ENCODE results near the gene EHHADH. TPM values are rescaled to one million over a fixed set of nuclear protein-coding genes. Genes with fewer than 3 reads are reported as not detected.
"Not testable (repeated sequence)": the region's sequence is repeated elsewhere in the genome, so short reads cannot be mapped to it uniquely, and the experiment has no call there.

EHHADH gene
- polyA plus RNA-seq (2011; rRNA removed) (6.7 and 7.7 TPM in 2 replicates), polyA plus RNA-seq (2017; fragmentation: RNase III; extraction: RNeasy Plus Mini Kit Qiagen cat#74134 plus additional on column Dnase treatment) (5.4 to 7.1 TPM (median 5.7 TPM) in 3 replicates), polyA minus RNA-seq (2011; rRNA and poly(A)+ RNA removed) (7.8 and 8.0 TPM in 2 replicates)
- 1.4 and 2.7 TPM in 2 replicates for polyA plus RNA-seq (2012; cell fraction: cytosol; rRNA removed)
- 1.2 and 3.8 TPM in 2 replicates for polyA plus RNA-seq (2012; cell fraction: nucleus; rRNA removed)

DNA sequence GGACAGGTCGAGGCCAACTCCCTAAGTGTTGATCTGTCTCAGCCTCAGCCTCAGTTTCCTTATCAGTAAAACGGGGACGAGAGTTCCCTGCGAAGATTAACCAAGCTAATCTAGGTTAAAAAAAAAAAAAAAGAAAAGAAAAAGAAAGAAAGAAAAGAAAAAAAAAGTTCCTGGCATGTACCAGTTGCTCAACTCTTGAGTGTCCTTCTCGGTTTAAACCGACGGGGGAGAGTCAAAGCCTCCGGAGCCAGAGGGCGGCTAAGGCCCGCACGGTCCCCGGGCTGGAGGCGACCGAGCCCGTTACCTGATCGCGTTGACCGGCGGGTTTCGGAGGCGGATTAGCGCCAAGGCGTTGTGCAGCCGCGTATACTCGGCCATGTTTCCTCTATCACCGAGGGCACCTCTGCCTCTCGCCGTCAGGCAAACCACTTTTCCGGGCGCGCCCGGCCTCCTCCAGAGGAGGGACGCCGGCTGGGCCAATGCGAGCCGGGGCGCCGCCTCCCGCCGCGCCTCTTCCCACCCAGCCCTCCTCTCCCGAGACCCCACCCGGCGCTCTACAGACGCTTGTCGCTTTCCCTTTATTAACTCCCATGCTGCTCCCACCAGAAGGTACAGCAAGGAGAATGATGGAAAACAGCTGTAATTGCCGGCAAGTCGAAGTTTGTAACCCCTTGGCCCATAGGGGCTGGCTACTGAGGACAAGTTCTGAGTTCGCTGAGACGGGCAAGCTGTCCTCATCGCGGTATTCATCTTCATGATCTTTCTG lies at the start of gene EHHADH:
TSS of gene EHHADH (minus strand) at position 405 of the 766 bp plus-strand sequence. CDS start at position 378, 27 bp downstream.
- ChIA-PET CTCF (no interaction called here), POLR2A (interaction anchor here (1.3 kb wide), 1 partner anchor 333 kb away, joined by 3 read pairs; the partner anchor contains the start of gene SENP2)
- H3K27ac ChIP-seq = peak within 1 kb of the TSS; percentile 74 to 96
- peak; percentile 100 for ATAC-seq
- H3K4me1 ChIP-seq = peaks cover 5% of the 10 kb centered on the region; the same call in 1 of the 3 replicates
- peak; percentile 61 to 64 for DNase-seq (ENCODE audit: low read depth in 1 of 2, low spot score in 1 of 2)
- TF ChIP-seq HES2 (IDR thresholded peaks at IDR 0.05) = no peak
- TF ChIP-seq, protein P1, sequence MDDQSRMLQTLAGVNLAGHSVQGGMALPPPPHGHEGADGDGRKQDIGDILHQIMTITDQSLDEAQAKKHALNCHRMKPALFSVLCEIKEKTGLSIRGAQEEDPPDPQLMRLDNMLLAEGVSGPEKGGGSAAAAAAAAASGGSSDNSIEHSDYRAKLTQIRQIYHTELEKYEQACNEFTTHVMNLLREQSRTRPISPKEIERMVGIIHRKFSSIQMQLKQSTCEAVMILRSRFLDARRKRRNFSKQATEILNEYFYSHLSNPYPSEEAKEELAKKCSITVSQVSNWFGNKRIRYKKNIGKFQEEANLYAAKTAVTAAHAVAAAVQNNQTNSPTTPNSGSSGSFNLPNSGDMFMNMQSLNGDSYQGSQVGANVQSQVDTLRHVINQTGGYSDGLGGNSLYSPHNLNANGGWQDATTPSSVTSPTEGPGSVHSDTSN (IDR thresholded peaks at IDR 0.05) = no peak
- peak; percentile 73 for TF ChIP-seq PHF8 (IDR thresholded peaks at IDR 0.05; ENCODE audit: borderline replicate concordance, low read depth)
- no peak for TF ChIP-seq ZNF302 (CRISPR knock-in tag; IDR thresholded peaks at IDR 0.05)
- TF ChIP-seq EP300 (IDR thresholded peaks at IDR 0.05) = no peak
- peak; percentile 64; the same call in 2 of the 3 replicates for TF ChIP-seq BCL3 (IDR thresholded peaks at IDR 0.05)
- TF ChIP-seq RNF2 (IDR thresholded peaks at IDR 0.05; ENCODE audit: borderline replicate concordance, low read depth) = no peak
- no peak for TF ChIP-seq ELK1 (IDR thresholded peaks at IDR 0.05; ENCODE audit: low read depth, low read length)
- peak; percentile 78 for TF ChIP-seq POLR2A (IDR thresholded peaks at IDR 0.05; ENCODE audit: low read length)
- TF ChIP-seq CBX8 (IDR thresholded peaks at IDR 0.05) = no peak
- TF ChIP-seq, protein P2, sequence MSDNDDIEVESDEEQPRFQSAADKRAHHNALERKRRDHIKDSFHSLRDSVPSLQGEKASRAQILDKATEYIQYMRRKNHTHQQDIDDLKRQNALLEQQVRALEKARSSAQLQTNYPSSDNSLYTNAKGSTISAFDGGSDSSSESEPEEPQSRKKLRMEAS (IDR thresholded peaks at IDR 0.05) = peak; percentile 54
- no peak for TF ChIP-seq E2F6 (IDR thresholded peaks at IDR 0.05; ENCODE audit: borderline replicate concordance, low read depth)
- TF ChIP-seq JUNB (IDR thresholded peaks at IDR 0.05) = no peak
- TF ChIP-seq, protein P3, sequence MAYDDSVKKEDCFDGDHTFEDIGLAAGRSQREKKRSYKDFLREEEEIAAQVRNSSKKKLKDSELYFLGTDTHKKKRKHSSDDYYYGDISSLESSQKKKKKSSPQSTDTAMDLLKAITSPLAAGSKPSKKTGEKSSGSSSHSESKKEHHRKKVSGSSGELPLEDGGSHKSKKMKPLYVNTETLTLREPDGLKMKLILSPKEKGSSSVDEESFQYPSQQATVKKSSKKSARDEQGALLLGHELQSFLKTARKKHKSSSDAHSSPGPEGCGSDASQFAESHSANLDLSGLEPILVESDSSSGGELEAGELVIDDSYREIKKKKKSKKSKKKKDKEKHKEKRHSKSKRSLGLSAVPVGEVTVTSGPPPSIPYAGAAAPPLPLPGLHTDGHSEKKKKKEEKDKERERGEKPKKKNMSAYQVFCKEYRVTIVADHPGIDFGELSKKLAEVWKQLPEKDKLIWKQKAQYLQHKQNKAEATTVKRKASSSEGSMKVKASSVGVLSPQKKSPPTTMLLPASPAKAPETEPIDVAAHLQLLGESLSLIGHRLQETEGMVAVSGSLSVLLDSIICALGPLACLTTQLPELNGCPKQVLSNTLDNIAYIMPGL (CRISPR knock-in tag; IDR thresholded peaks at IDR 0.05; ENCODE audit: borderline replicate concordance) = no peak
- TF ChIP-seq BHLHE40 (IDR thresholded peaks at IDR 0.05; ENCODE audit: low read depth, low read length) = no peak
- TF ChIP-seq JUN (IDR thresholded peaks at IDR 0.05) = peak in 1 of 2 experiments; percentile 61; a peak in 2 of 5 replicates
- 0 out of 2 replicates have a peak, but pooled peaks have one; percentile 20 for TF ChIP-seq KDM5A (IDR thresholded peaks at IDR 0.05)
- TF ChIP-seq ATOH8 (CRISPR knock-in tag; IDR thresholded peaks at IDR 0.05; ENCODE audit: low read depth) = no peak
- TF ChIP-seq, protein P4, sequence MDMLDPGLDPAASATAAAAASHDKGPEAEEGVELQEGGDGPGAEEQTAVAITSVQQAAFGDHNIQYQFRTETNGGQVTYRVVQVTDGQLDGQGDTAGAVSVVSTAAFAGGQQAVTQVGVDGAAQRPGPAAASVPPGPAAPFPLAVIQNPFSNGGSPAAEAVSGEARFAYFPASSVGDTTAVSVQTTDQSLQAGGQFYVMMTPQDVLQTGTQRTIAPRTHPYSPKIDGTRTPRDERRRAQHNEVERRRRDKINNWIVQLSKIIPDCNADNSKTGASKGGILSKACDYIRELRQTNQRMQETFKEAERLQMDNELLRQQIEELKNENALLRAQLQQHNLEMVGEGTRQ (IDR thresholded peaks at IDR 0.05) = no peak
- peak within 1 kb of the TSS; percentile 60 for H3K4me3 ChIP-seq
- 2% methylated on average over 30 of the region's 53 CpGs for WGBS (ENCODE audit: missing lambda C conversion rate)
- no peak for FAIRE-seq
- H3K9me3 ChIP-seq = no peaks in the 10 kb centered on the region
- peak within 1 kb of the TSS; percentile 62 for H3K4me2 ChIP-seq

DNA sequence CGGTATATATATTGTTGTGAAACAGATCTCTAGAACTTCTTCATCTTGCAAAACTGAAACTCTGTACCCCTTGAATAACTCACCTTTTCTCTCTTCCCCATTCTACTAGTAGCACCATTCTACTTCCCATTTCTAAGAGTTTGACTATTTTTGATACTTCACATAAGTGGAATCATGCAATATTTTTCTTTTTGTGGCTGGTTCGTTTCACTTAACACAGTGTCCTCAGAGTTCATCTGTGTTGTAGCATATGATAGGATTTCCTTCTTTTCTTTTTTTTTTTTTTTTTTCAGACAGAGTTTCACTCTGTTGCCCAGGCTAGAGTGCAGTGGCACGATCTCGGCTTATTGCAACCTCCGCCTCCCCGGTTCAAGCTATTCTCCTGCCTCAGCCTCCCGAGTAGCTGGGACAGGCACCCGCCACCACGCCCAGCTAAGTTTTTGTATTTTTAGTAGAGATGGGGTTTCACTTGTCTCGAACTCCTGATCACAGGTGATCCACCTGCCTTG lies 46.1 kb upstream of the EHHADH start:
- H3K27ac ChIP-seq; H3K4me2 ChIP-seq; H3K4me1 ChIP-seq; CTCF ChIA-PET; DNase-seq (ENCODE audit: low read depth in 1 of 2, low spot score in 1 of 2); FAIRE-seq; H3K9me3 ChIP-seq; H3K4me3 ChIP-seq; ATAC-seq; POLR2A ChIA-PET: not testable (repeated sequence)
- WGBS (ENCODE audit: missing lambda C conversion rate) = 97% methylated on average over 10 of the region's 10 CpGs
